Measurements from ENCODE around the gene SYNE4. TPM values are rescaled to one million over a fixed set of nuclear protein-coding genes. Genes with fewer than 3 reads are reported as not detected.

SYNE4 gene
- total RNA-seq, 2 donors from 2014 or later, result 14.2 to 41.1 TPM

DNA sequence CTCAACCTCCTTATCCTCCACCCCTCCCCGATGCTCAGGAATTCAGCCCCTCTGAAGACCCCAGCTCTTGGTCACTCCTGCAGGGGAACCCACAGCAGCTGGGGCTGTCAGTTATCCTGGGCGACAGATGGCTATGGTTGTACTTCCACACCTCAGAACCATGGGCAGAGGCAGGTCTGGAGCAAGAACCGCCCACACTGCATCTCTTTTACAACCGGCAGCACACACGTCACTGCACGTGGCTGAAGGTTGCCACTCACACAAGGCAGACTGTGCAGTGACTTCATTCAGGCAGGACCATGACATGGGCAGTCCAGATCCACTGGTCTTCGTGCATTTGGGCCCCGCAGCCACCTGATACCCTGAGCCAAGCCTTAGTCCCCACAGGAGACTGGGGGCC lies 35.1 kb downstream of the SYNE4 start:
- intact Hi-C loops (cut with DNase I), result no loop called here
- Histone ChIP-seq H3K27ac (no peak overlapping the region), H3K4me3 (no peak overlapping the region), H3K36me3 (no peaks in the 10 kb centered on the region), H3K9me3 (no peaks in the 10 kb centered on the region), H3K27me3 (replicated peaks; ENCODE audit: insufficient read depth) (no peaks in the 10 kb centered on the region), H3K4me1 (replicated peaks) (no peaks in the 10 kb centered on the region)
- DNase-seq (ENCODE audit: low spot score), result no peak
- 33% methylated on average over 8 of the region's 8 CpGs for WGBS
- TF ChIP-seq CTCF (IDR thresholded peaks at IDR 0.05), result no peak
- no peak for TF ChIP-seq POLR2A (IDR thresholded peaks at IDR 0.05)
- no peak for TF ChIP-seq POLR2AphosphoS5 (IDR thresholded peaks at IDR 0.05)

- Histone ChIP-seq H3K27me3 (replicated peaks; ENCODE audit: insufficient read depth) (no peaks in the 10 kb centered on the region), H3K27ac (no peak overlapping the region), H3K36me3 (no peaks in the 10 kb centered on the region), H3K9me3 (no peaks in the 10 kb centered on the region), H3K4me3 (no peak overlapping the region), H3K4me1 (replicated peaks) (no peaks in the 10 kb centered on the region)
- no peak for DNase-seq (ENCODE audit: low spot score)
- 83% methylated on average over 3 of the region's 3 CpGs for WGBS
- TF ChIP-seq POLR2A (IDR thresholded peaks at IDR 0.05) (no peak), POLR2AphosphoS5 (IDR thresholded peaks at IDR 0.05) (no peak), CTCF (IDR thresholded peaks at IDR 0.05) (no peak)
- intact Hi-C loops (cut with DNase I), result no loop called here
These were observed 41.8 kb downstream of the SYNE4 start for GRCh38 chr19:35966771-35967170.

DNA sequence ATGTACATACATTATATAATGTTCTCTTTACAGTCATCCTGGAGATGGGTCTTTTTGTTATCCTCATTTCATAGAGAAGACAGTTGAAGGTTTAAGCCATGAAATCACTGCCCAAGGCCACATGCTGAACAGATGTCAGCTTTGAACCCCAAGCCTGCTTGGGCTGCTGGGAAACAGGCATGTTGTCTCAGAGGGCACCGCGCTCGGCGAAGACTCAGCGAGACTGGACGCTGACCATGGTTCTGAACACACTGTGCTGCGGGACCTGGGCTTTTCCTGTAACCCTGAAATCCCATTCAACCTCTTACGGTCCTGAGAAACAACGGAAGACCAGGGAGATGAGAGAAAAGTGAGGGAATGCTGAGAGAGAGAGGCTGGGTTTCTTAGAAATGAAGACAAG lies 45.1 kb downstream of the SYNE4 start:
- Histone ChIP-seq H3K36me3 (no peaks in the 10 kb centered on the region), H3K27ac (no peak overlapping the region), H3K27me3 (replicated peaks; ENCODE audit: insufficient read depth) (peaks cover 7% of the 10 kb centered on the region), H3K4me3 (no peak overlapping the region), H3K9me3 (no peaks in the 10 kb centered on the region), H3K4me1 (replicated peaks) (no peaks in the 10 kb centered on the region)
- WGBS, result 7% methylated on average over 9 of the region's 9 CpGs
- no peak for DNase-seq (ENCODE audit: low spot score)
- TF ChIP-seq POLR2A (IDR thresholded peaks at IDR 0.05) (no peak), POLR2AphosphoS5 (IDR thresholded peaks at IDR 0.05) (no peak), CTCF (IDR thresholded peaks at IDR 0.05) (no peak)
- intact Hi-C loops (cut with DNase I), result no loop called here

DNA sequence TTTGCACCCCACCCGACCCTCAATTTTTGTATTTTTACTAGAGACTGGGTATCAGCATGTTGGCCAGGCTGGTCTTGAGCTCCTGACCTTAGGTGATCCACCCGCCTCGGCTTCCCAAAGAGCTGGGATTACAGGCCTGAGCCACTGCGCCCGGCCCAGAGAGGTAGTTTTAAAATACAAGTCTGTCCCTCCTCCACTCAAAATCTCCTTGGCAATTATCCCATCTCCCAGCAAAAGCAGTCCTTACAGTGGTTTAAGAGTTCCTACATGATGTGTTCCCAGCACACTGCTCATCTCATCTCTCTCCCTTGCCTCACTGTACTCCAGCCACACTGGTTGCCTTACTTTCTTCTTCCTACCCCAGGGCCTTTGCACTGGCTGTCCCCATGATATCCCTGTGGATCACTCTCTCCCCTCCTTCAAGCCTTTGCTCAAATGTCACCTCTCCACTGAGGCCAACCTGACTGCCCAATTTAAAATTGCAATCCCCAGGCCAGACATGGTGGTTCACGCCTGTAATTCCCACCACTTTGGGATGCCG lies 48.1 kb downstream of the SYNE4 start:
- no peak for TF ChIP-seq CTCF (IDR thresholded peaks at IDR 0.05)
- no peak for TF ChIP-seq POLR2A (IDR thresholded peaks at IDR 0.05)
- TF ChIP-seq POLR2AphosphoS5 (IDR thresholded peaks at IDR 0.05), result no peak
- H3K27ac ChIP-seq, result no peak overlapping the region
- H3K36me3 ChIP-seq, result no peaks in the 10 kb centered on the region
- no peaks in the 10 kb centered on the region for H3K4me1 ChIP-seq (replicated peaks)
- no peak for DNase-seq (ENCODE audit: low spot score)
- intact Hi-C loops (cut with DNase I), result no loop called here
- WGBS, result 76% methylated on average over 7 of the region's 7 CpGs
- H3K27me3 ChIP-seq (replicated peaks; ENCODE audit: insufficient read depth), result peaks cover 7% of the 10 kb centered on the region
- no peaks in the 10 kb centered on the region for H3K9me3 ChIP-seq
- H3K4me3 ChIP-seq, result no peak overlapping the region

DNA sequence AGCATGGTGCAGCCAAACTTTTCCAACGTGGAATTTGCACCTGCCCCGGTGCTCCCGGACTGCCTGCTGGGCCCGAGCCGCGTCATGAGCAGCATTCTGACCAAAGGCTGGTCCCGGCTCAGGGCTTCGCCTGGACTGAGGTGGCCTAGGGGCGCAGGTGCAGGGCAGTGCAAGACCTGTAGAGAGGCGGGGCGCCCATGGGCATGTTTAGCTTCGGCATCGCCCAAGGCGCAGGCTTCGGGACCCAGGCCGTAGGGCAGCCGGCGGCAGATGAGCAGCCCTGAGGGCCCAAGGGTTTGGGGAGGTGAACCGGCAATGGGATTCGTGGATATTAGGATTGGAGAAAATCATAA lies 48.7 kb downstream of the SYNE4 start:
- TF ChIP-seq POLR2A (IDR thresholded peaks at IDR 0.05), result no peak
- TF ChIP-seq POLR2AphosphoS5 (IDR thresholded peaks at IDR 0.05), result no peak
- no peak for TF ChIP-seq CTCF (IDR thresholded peaks at IDR 0.05)
- no peaks in the 10 kb centered on the region for H3K4me1 ChIP-seq (replicated peaks)
- H3K36me3 ChIP-seq, result no peaks in the 10 kb centered on the region
- WGBS, result 38% methylated on average over 20 of the region's 20 CpGs
- intact Hi-C loops (cut with DNase I), result no loop called here
- DNase-seq (ENCODE audit: low spot score), result no peak
- H3K4me3 ChIP-seq, result no peak overlapping the region
- H3K9me3 ChIP-seq, result no peaks in the 10 kb centered on the region
- H3K27me3 ChIP-seq (replicated peaks; ENCODE audit: insufficient read depth), result peaks cover 7% of the 10 kb centered on the region
- H3K27ac ChIP-seq, result no peak overlapping the region

All from prostate gland (tissue), 2 donors.